CD14-positive monocyte (primary cell): ENCODE measurements around the gene CNTROB. TPM values are rescaled to one million over a fixed set of nuclear protein-coding genes. Genes with fewer than 3 reads are reported as not detected.
A peak's percentile ranks its signal among the peaks of the same experiment; 100 is the strongest.

Source experiments
- DNase-seq, 3 donors: peaks; one replicate each; pipeline ENCODE4 v3.0.0-alpha.2; 2011 to 2022
- H2AFZ ChIP-seq: 2 replicates; pipeline ENCODE4 v1.6.0; 2012; ENCODE audit warnings: mild to moderate bottlenecking, low read depth, low read length, inconsistent platforms; ENCODE audit not compliant: insufficient read depth, poor library complexity, severe bottlenecking
- H3K27ac ChIP-seq, 2 donors: 1 replicate in 1 of 2; 2 replicates in 1 of 2; pipeline ENCODE4 v1.5.1; 2012 to 2013; ENCODE audit warnings: low read length in 2 of 2, control low read depth in 1 of 2, inconsistent platforms in 1 of 2, low read depth in 1 of 2, mild to moderate bottlenecking in 1 of 2
- H3K27me3 ChIP-seq, 2 donors: one replicate each; pipeline versions ENCODE4 v1.6.0 to v1.6.1; 2011 to 2013; ENCODE audit warnings: low read length in 2 of 2; ENCODE audit not compliant: control insufficient read depth in 2 of 2, insufficient read depth in 2 of 2
- H3K36me3 ChIP-seq, 2 donors: replicated peaks in 1 of 2; 1 replicate in 1 of 2; 2 replicates in 1 of 2; pipeline versions ENCODE4 v1.5.1 to v1.6.1; 2012 to 2013; ENCODE audit warnings: low read length in 2 of 2, control low read depth in 1 of 2, inconsistent platforms in 1 of 2, mild to moderate bottlenecking in 1 of 2; ENCODE audit not compliant: insufficient read depth in 2 of 2, control insufficient read depth in 1 of 2
- H3K4me1 ChIP-seq, 2 donors: 1 replicate in 1 of 2; 2 replicates in 1 of 2; pipeline versions ENCODE4 v1.5.1 to v1.6.1; 2012 to 2013; ENCODE audit warnings: low read length in 2 of 2, control low read depth in 1 of 2, inconsistent platforms in 1 of 2, mild to moderate bottlenecking in 1 of 2, moderate library complexity in 1 of 2; ENCODE audit not compliant: insufficient read depth in 2 of 2, control insufficient read depth in 1 of 2
- H3K4me2 ChIP-seq: replicated peaks from 2 replicates; pipeline ENCODE3; 2012; ENCODE audit warnings: low read length, moderate library complexity, mild to moderate bottlenecking; ENCODE audit not compliant: poor library complexity, severe bottlenecking; ENCODE audit errors: extremely low read depth
- H3K4me3 ChIP-seq, 3 experiments: fragments of 200-600 bp in 1 of 3; sonication (generic) in 1 of 3; replicated peaks in 1 of 3; 1 replicate in 2 of 3; 2 replicates in 1 of 3; pipeline ENCODE4 v1.5.1; 2011 to 2013; ENCODE audit warnings: low read length in 3 of 3, mild to moderate bottlenecking in 3 of 3, control low read depth in 2 of 3, low read depth in 2 of 3, inconsistent platforms in 1 of 3, moderate library complexity in 1 of 3
- H3K79me2 ChIP-seq: 2 replicates; pipeline ENCODE4 v1.6.0; 2012; ENCODE audit warnings: mild to moderate bottlenecking, control low read depth, inconsistent platforms, low read length, moderate library complexity; ENCODE audit not compliant: insufficient read depth
- H3K9ac ChIP-seq: 2 replicates; pipeline ENCODE4 v1.6.0; 2017; ENCODE audit warnings: low read length, mild to moderate bottlenecking; ENCODE audit not compliant: insufficient read depth, poor library complexity, severe bottlenecking
- H3K9me3 ChIP-seq, 2 donors: replicated peaks in 1 of 2; 1 replicate in 1 of 2; 2 replicates in 1 of 2; pipeline versions ENCODE4 v1.5.1 to v1.6.1; 2012 to 2013; ENCODE audit warnings: low read length in 2 of 2, control low read depth in 1 of 2; ENCODE audit not compliant: control insufficient read depth in 1 of 2, insufficient read depth in 1 of 2
- H4K20me1 ChIP-seq: 2 replicates; pipeline ENCODE4 v1.6.0; 2012; ENCODE audit warnings: mild to moderate bottlenecking, low read length, control low read depth, moderate library complexity; ENCODE audit not compliant: insufficient read depth
- H3K27ac Mint-ChIP-seq, 7 donors: one replicate each; pipeline ENCODE4 v1.8.0; 2020; ENCODE audit warnings: mild to moderate bottlenecking in 7 of 7, mixed read lengths in 7 of 7, moderate library complexity in 6 of 7, inconsistent platforms in 2 of 7
- H3K27me3 Mint-ChIP-seq, 3 donors: one replicate each; pipeline ENCODE4 v1.8.0; 2021 to 2022; ENCODE audit warnings: low read depth in 3 of 3, mild to moderate bottlenecking in 3 of 3, mixed read lengths in 3 of 3, moderate library complexity in 3 of 3, inconsistent platforms in 1 of 3
- H3K36me3 Mint-ChIP-seq, 2 donors: one replicate each; pipeline ENCODE4 v1.8.0; 2020; ENCODE audit warnings: mixed read lengths in 2 of 2, inconsistent platforms in 1 of 2, mild to moderate bottlenecking in 1 of 2
- H3K4me1 Mint-ChIP-seq: one replicate; pipeline ENCODE4 v1.8.0; 2020; ENCODE audit warnings: mild to moderate bottlenecking, mixed read lengths
- H3K4me3 Mint-ChIP-seq, 2 donors: one replicate each; pipeline ENCODE4 v1.8.0; 2020; ENCODE audit warnings: mild to moderate bottlenecking in 2 of 2, mixed read lengths in 2 of 2, moderate library complexity in 1 of 2
- H3K9me3 Mint-ChIP-seq, 7 donors: one replicate each; pipeline ENCODE4 v1.8.0; 2020 to 2022; ENCODE audit warnings: mixed read lengths in 7 of 7, mild to moderate bottlenecking in 6 of 7, moderate library complexity in 6 of 7, inconsistent platforms in 2 of 7
- CTCF ChIP-seq: fragments of 200-600 bp; IDR thresholded peaks from one replicate; pipeline ENCODE4 v1.8.0; 2022; ENCODE audit warnings: antibody characterized with exemption, mild to moderate bottlenecking
- WGBS: methylation state at CpG from one replicate; pipeline ENCODE4 v1.1.5; 2013; ENCODE audit warnings: missing lambda C conversion rate; ENCODE audit not compliant: insufficient coverage; 5-methylcytosine and 5-hydroxymethylcytosine counted together
- intact Hi-C, 2 donors: fragments of 100-400 bp; cut with micrococcal nuclease; formaldehyde crosslinking; loops; one replicate each; pipeline versions ENCODE4 v1.15.0 to v1.15.1; 2023
- polyA plus RNA-seq, 3 donors: library from polyadenylated mRNA; depleted of rRNA in 1 of 3; unstranded in 2 of 3; stranded (reverse) in 1 of 3; fragments of 300-500 nt in 2 of 3; fragments of >200 nt in 1 of 3; fragmentation: Illumina TruSeq in 2 of 3; gene quantifications; 1 replicate in 2 of 3; 2 replicates in 1 of 3; pipeline ENCODE4 v1.2.3, GENCODE V29; 2012 to 2021

CNTROB gene
- polyA plus RNA-seq, 3 donors: 4.7 to 22.8 (median 6.5) TPM

- 0% methylated on average over 16 of the region's 17 CpGs for WGBS
- intact Hi-C loops: loop anchor here in 1 of 2 donors (5.0 kb wide), 1 partner anchor 90 kb away; no protein-coding TSS in a partner anchor
- H3K27me3 Mint-ChIP-seq: peaks cover 0 to 4% (median 1%) of the 10 kb centered on the region in 3 donors
- Histone ChIP-seq H2AFZ (peak overlapping the region; percentile 79), H3K79me2 (peaks cover 53% of the 10 kb centered on the region), H3K27ac (peak overlapping the region; percentile 74 to 88), H3K9me3 (no peaks in the 10 kb centered on the region), H4K20me1 (no peaks in the 10 kb centered on the region), H3K4me3 (peak overlapping the region; percentile 68 to 86 (median 78)), H3K4me1 (peaks cover 26 to 37% of the 10 kb centered on the region in 2 donors), H3K9ac (peak overlapping the region; percentile 71), H3K36me3 (peaks cover 19 to 45% of the 10 kb centered on the region in 2 donors), H3K4me2 (peak overlapping the region; percentile 84), H3K27me3 (no peaks in the 10 kb centered on the region)
- peaks cover 43% of the 10 kb centered on the region for H3K4me1 Mint-ChIP-seq
- H3K9me3 Mint-ChIP-seq: peaks cover 0 to 2% (median 0%) of the 10 kb centered on the region in 7 donors
- H3K36me3 Mint-ChIP-seq: peaks cover 39 to 53% of the 10 kb centered on the region in 2 donors
- TF ChIP-seq CTCF: no peak
- H3K27ac Mint-ChIP-seq: peak overlapping the region; percentile 95 to 100 (median 99)
- peak in 2 of 3 donors; percentile 18 to 38 for DNase-seq
- peak overlapping the region; percentile 97 to 100 for H3K4me3 Mint-ChIP-seq
These were observed 481 bp downstream of the CNTROB start for GRCh38 chr17:7932483-7932891.

- Mint-ChIP-seq H3K4me1 (peaks cover 38% of the 10 kb centered on the region), H3K4me3 (peak overlapping the region; percentile 97 to 100), H3K9me3 (peaks cover 0 to 2% (median 0%) of the 10 kb centered on the region in 7 donors), H3K27ac (peak overlapping the region; percentile 95 to 100 (median 99)), H3K36me3 (peaks cover 40 to 53% of the 10 kb centered on the region in 2 donors), H3K27me3 (peaks cover 0 to 4% (median 1%) of the 10 kb centered on the region in 3 donors)
- Histone ChIP-seq H3K36me3 (peaks cover 19 to 46% of the 10 kb centered on the region in 2 donors), H3K79me2 (peaks cover 53% of the 10 kb centered on the region), H3K9ac (peak overlapping the region; percentile 71), H3K4me3 (peak overlapping the region; percentile 68 to 86 (median 78)), H3K4me2 (peak overlapping the region; percentile 84), H4K20me1 (no peaks in the 10 kb centered on the region), H3K4me1 (peaks cover 26 to 37% of the 10 kb centered on the region in 2 donors), H3K27ac (peak overlapping the region; percentile 74 to 88), H2AFZ (peak overlapping the region; percentile 79), H3K9me3 (no peaks in the 10 kb centered on the region), H3K27me3 (no peaks in the 10 kb centered on the region)
- peak; percentile 83 to 91 (median 88) for DNase-seq
- intact Hi-C loops: loop anchor here in 1 of 2 donors (5.0 kb wide), 1 partner anchor 91 kb away; no protein-coding TSS in a partner anchor
- 0% methylated on average over 6 of the region's 16 CpGs for WGBS
- peak; percentile 22 for TF ChIP-seq CTCF
These were observed 943 bp downstream of the CNTROB start for GRCh38 chr17:7932949-7933348.
